ENCODE measurements around the gene TSTD1. TPM values are rescaled to one million over a fixed set of nuclear protein-coding genes. Genes with fewer than 3 reads are reported as not detected.

TSTD1 gene
- total RNA-seq, 2 experiments from 2014 or later = 26.0 to 42.8 TPM

DNA sequence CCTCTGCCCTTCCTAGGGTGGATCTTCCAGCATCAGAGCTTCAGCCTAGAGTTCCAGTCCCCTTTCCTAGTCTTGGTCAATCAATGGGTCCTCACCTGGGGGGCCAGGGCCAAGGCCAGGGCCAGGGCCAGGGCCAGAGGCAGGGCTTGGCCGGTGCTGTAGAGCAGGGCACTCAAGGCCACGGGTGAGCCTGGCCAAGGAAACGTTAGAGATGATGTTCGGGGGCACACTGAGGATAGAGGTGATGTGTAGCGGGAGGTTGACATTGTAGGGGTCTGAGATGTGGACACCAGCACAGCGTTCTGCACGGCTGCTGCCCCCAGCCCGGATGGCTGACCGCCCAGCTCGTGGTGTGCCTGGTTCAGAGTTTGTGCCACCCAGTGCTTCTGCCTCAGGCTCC, 12.5 kb upstream of the TSTD1 start:
- Mint-ChIP-seq H3K4me3 (no peak overlapping the region), H3K36me3 (ENCODE audit: low read depth) (peaks cover 71% of the 10 kb centered on the region), H3K4me1 (peaks cover 11% of the 10 kb centered on the region), H3K27me3 (no peaks in the 10 kb centered on the region), H3K9me3 (ENCODE audit: low read depth) (no peaks in the 10 kb centered on the region), H3K27ac (no peak overlapping the region)
- ChIA-PET POLR2A (no interaction called here), CTCF (interaction anchor here (0.9 to 1.4 kb wide), 3 partner anchors 9 to 63 kb away, joined by 3 to 4 read pairs (median 4); partner anchors contain the start of gene TSTD1)
- ATAC-seq (no peak), DNase-seq (no peak)
- intact Hi-C loops (cut with DNase I, micrococcal nuclease) = loop anchor here in 1 of 2 experiments (1.0 kb wide), 1 partner anchor 9 kb away; no protein-coding TSS in a partner anchor

DNA sequence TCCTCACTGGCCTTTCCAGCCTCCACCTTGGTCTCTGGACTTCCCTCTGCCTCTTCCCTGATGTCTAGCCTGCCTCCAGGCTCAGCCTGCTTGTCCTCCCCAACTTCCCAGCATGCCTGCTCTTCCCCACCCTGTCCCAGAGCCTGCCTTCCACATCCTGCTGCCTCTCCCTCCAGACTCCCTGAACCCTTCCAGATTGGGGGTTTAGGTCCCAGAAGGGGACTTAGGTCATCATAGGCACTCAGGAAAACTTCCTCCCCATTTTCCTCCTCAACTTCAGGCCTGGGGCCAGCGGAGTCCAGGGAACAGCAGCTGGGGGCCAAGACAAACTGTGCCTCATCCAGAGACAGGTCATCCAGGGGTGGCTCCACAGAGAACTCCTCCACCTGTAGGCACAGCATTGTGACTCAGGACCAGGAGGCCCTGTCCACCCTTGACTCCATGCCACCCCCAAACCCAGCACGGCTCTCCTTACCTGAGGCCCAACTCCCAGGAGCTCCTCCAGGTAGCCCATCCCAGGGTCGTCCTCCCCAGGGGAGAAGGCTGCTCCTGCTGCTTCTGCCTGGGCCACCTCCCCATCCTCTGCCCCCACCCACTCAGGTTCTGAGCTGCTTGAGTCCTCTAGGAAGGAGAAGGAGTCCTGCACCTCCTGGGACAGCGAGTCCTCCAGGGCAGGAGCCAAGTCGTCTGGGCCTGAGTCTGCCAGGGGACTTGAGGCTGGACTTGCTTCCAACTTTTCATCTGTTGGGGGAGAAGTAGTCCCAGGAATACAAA, 10.4 kb upstream of the TSTD1 start:
- intact Hi-C loops (cut with DNase I, micrococcal nuclease) = loop anchor here (5.0 kb wide), 2 partner anchors 103 to 348 kb away; partner anchors contain the start of gene UFC1 (in 1 of the 2)
- DNase-seq (no peak), ATAC-seq (no peak)
- Mint-ChIP-seq H3K36me3 (ENCODE audit: low read depth) (peaks cover 59% of the 10 kb centered on the region), H3K27ac (peak overlapping the region; percentile 13), H3K4me1 (peaks cover 14% of the 10 kb centered on the region), H3K27me3 (no peaks in the 10 kb centered on the region), H3K9me3 (ENCODE audit: low read depth) (no peaks in the 10 kb centered on the region), H3K4me3 (no peak overlapping the region)
- ChIA-PET CTCF (interaction anchor here (1.2 kb wide), 1 partner anchor 11 kb away, joined by 6 read pairs; no protein-coding TSS in a partner anchor), POLR2A (no interaction called here)

DNA sequence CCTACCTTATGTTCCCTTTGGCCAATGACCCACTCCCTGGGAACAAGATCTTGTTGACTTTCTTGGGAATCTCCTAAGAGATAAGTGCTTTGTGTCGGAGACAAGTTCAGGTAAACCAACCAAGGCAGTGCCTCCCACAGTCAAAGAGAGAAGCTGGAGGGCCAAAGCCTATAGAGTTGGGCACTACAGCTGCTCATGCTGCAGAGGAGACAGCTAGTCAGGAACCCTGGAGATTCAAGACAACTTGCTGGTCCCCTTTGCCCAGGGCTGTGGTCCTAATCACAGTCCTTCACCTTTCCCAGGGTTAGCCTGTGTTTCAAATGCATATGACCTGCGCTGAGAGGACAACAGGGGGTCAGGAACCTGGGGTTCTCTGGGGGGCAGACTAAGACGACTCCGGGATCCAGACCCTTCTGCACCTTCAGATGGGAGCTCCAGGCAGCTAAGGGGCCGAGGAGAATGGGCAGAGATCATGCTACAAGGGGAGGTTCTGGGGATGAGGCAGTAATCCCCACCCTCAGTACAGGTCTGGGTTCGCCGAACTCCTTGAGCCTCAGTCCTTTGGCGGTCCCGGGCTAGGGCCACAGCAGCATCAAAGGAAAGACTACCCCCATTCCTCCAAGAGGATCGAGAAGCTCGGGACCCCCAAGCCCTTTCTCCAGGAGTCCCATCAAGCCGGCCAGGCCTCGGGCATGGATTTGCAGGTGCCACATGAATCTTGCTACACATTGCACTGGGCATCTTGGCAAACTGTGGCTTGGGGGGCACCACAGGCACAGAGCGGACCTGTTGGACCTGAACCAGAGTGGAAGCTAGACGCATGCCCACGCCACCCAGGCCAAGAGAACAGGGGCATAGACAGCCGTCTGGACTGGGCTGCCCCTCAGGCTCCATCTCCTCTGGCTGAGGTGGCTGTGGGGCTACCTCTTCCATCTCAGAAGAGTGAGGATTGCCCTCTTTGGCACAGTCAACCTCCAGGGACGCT, 9.0 kb upstream of the TSTD1 start:
- no peak for DNase-seq
- Mint-ChIP-seq H3K36me3 (ENCODE audit: low read depth) (peaks cover 51% of the 10 kb centered on the region), H3K9me3 (ENCODE audit: low read depth) (no peaks in the 10 kb centered on the region), H3K4me3 (peak overlapping the region; percentile 81), H3K4me1 (peaks cover 23% of the 10 kb centered on the region), H3K27ac (peak overlapping the region; percentile 34), H3K27me3 (no peaks in the 10 kb centered on the region)
- CTCF ChIA-PET = interaction anchor here (0.6 to 4.1 kb wide), 7 partner anchors 24 to 211 kb away, joined by 3 to 26 read pairs (median 3); partner anchors contain the start of gene PPOX
- POLR2A ChIA-PET = interaction anchor here (0.6 to 1.4 kb wide), 5 partner anchors 9 to 50 kb away, joined by 3 to 5 read pairs (median 4); partner anchors contain the start of genes ARHGAP30, F11R and TSTD1
- no peak for ATAC-seq
- intact Hi-C loops (cut with DNase I, micrococcal nuclease) = loop anchor here (5.0 kb wide), 2 partner anchors 105 to 350 kb away; partner anchors contain the start of gene UFC1 (in 1 of the 2)

DNA sequence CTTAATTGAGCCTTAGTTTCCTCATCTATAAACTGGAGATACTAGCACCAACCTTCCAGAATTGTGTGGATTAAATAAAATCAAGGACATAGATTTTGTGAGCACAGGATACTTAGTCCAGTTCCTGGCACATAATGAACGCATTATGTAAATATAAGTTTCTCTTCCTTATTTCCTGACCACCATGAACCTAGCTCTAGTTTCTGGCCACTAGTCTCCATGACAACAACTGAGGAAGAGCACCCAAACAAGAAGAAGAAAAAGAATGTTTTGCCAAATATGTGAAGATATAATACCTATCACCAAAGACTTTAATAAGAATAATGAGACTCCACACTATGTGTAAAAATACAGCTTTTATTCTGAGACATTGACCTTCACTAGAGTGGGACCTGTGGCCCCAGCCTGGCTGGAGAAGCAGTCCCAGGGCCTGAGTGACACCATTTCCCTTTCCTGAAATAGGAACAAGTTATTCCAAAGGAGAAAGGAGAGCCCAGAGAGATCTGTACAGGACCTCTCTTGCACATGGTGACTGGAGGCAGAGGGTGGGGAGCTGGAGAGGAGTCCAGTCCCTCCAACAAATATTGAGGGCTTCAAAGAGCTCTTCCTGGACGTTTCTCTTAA, 8.0 kb upstream of the TSTD1 start:
- intact Hi-C loops (cut with DNase I, micrococcal nuclease) = loop anchor here (1.0 to 5.0 kb wide), 7 partner anchors 8 to 351 kb away; partner anchors contain the start of genes DEDD (in 1 of the 2), TSTD1 (in 1 of the 2), UFC1 (in 1 of the 2) and USP21 (in 1 of the 2)
- peaks cover 51% of the 10 kb centered on the region for H3K36me3 Mint-ChIP-seq (ENCODE audit: low read depth)

DNA sequence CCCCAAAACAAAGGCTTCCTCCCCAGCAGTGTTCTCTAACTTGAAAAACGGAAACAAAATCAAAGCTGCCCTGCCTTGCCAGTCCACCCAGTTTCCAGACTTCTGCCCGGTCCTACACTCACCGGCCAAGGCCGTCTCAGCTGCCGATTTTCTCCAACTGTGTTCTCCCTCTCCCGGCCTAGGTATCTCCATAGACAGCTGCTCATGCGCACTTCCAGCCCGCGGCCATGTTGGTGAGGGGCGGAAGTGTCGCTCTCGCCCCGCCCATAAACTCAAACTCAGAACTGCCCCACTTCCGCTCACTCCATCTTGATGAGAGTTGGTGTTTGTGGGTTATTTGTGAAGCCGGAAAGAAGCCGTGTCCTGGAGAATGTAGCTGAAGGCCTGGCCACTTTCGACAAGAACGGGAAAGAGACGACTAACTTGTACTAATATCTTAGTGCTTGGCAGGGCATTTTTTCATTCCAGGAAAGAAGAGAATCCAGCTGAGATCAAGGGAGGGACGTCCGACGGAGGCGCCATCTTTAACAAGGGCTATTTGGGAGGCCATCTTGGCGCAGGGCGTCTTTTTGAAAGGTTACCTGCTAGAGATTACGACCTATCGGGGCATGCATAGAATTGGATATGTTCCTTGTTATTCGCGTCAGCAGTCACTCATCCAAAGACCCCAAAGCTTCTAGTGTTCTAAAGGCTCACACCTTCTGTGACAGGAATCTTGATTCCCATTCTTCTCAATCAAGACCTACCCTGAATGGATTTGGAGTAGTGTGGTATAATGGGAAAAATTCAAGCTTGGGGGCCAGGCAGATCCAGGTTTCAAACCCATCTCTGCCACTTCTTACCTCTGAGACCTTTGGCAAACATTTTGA, 7.2 kb upstream of the TSTD1 start, which contains the start of gene USF1:
Gene USF1 (minus strand): TSS at position 242 of the 869 bp plus-strand sequence. CDS start 2,702 bp downstream, outside the sequence.
- peak within 1 kb of the TSS; percentile 99 for H3K27ac Mint-ChIP-seq
- peaks cover 32% of the 10 kb centered on the region for H3K4me1 Mint-ChIP-seq
- H3K4me3 Mint-ChIP-seq = peak within 1 kb of the TSS; percentile 81
- H3K36me3 Mint-ChIP-seq (ENCODE audit: low read depth) = peaks cover 55% of the 10 kb centered on the region
- DNase-seq = peak; percentile 96
- no peaks in the 10 kb centered on the region for H3K9me3 Mint-ChIP-seq (ENCODE audit: low read depth)
- H3K27me3 Mint-ChIP-seq = no peaks in the 10 kb centered on the region
- intact Hi-C loops (cut with DNase I, micrococcal nuclease) = loop anchor here (1.0 to 5.0 kb wide), 10 partner anchors 8 to 351 kb away; partner anchors contain the start of genes DEDD (in 1 of the 2), F11R (in 1 of the 2), NIT1 (in 1 of the 2) and PFDN2 (in 1 of the 2)
- ChIA-PET CTCF (interaction anchor here (0.6 to 4.1 kb wide), 23 partner anchors 9 to 947 kb away, joined by 3 to 26 read pairs (median 5); partner anchors contain the start of genes ARHGAP30, F11R, PPOX and TOMM40L), POLR2A (interaction anchor here (1.0 to 3.0 kb wide), 11 partner anchors 8 to 87 kb away, joined by 3 to 11 read pairs (median 5); partner anchors contain the start of genes ARHGAP30, DEDD and F11R)
- ATAC-seq = peak; percentile 86

More for the DNA sequence above, 8.0 kb upstream of the TSTD1 start:
- H3K27ac Mint-ChIP-seq = peak overlapping the region; percentile 99
- H3K4me1 Mint-ChIP-seq = peaks cover 29% of the 10 kb centered on the region
- ATAC-seq = no peak
- peak overlapping the region; percentile 81 for H3K4me3 Mint-ChIP-seq
- ChIA-PET CTCF (interaction anchor here (0.8 to 4.1 kb wide), 18 partner anchors 8 to 948 kb away, joined by 3 to 26 read pairs (median 6); partner anchors contain the start of genes F11R, PPOX and TOMM40L), POLR2A (interaction anchor here (0.6 to 3.0 kb wide), 9 partner anchors 8 to 86 kb away, joined by 3 to 11 read pairs (median 5); partner anchors contain the start of genes ARHGAP30, DEDD, F11R and TSTD1)
- DNase-seq = no peak
- no peaks in the 10 kb centered on the region for H3K27me3 Mint-ChIP-seq
- no peaks in the 10 kb centered on the region for H3K9me3 Mint-ChIP-seq (ENCODE audit: low read depth)

DNA sequence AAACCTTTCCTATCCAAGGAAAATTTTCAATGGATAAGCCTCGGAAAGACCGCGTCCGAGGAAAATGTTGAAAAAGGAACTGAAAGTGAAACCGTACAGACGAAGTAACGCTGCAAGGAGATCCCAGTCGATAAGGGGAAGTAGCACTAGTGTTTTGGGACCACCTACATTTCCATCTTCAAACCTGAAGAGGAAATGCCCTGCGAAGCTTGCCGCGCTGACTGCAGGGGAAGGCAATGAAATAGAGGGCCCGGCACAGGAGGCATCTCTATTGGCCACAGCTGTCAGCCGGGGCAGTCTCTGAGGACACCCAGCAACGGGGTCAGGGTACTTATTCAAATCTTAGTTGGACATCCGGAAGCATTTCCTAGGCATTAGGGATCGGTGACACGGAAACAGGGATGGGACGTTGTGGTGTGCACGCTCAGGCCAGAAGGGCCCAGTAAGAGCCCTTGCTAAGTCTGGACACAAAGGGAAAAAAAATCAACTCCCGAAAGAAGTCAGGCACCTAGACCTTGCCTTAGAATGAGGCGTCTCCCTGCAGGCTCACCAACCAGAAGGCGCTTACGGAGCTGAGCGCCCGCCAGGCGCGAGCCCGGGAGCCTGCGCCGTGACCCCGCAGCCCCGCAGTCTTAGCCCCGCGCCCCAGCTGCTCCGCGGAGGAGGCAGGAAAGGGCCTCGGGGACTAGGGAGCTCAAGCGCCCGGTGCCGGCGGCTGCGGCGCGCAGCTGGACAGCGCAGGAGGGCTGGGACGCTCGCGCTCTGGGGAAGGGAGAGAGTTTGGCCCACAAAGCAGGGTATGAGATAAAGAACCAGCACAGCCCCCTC, 6.4 kb upstream of the TSTD1 start:
- peak; percentile 45 for ATAC-seq
- ChIA-PET CTCF (interaction anchor here (0.6 to 4.1 kb wide), 23 partner anchors 10 to 448 kb away, joined by 3 to 26 read pairs (median 6); partner anchors contain the start of genes ARHGAP30, F11R, PPOX and TOMM40L), POLR2A (interaction anchor here (0.6 to 3.0 kb wide), 11 partner anchors 14 to 1122 kb away, joined by 3 to 11 read pairs (median 5); partner anchors contain the start of genes ARHGAP30, DEDD, F11R and KLHDC9)
- H3K36me3 Mint-ChIP-seq (ENCODE audit: low read depth) = peaks cover 58% of the 10 kb centered on the region
- H3K27me3 Mint-ChIP-seq = no peaks in the 10 kb centered on the region
- intact Hi-C loops (cut with DNase I, micrococcal nuclease) = loop anchor here (1.0 to 5.0 kb wide), 5 partner anchors 24 to 352 kb away; partner anchors contain the start of genes F11R (in 1 of the 2), NIT1 (in 1 of the 2), PFDN2 (in 1 of the 2) and UFC1 (in 1 of the 2)
- peak overlapping the region; percentile 99 for H3K27ac Mint-ChIP-seq
- peaks cover 32% of the 10 kb centered on the region for H3K4me1 Mint-ChIP-seq
- H3K4me3 Mint-ChIP-seq = peak overlapping the region; percentile 81
- no peaks in the 10 kb centered on the region for H3K9me3 Mint-ChIP-seq (ENCODE audit: low read depth)
- DNase-seq = peak; percentile 70

DNA sequence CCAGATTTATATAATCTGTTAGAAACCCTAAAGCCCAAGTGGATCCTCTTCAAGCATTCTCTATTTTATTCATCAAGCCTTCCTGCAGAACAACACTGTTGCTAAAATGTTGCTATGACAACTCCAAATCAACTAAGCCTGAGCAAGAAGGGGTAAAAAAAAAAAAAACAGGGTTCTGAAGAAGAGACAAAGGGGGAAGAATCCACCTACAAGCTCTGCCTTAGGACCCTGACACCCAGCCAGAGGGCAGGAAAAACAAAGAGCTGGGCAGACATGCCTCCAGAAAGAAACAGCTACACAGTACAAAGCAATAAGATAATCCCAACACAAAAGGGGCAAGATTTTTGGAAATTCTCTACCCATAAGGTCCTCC, 5.8 kb upstream of the TSTD1 start:
- H3K27ac Mint-ChIP-seq = peak overlapping the region; percentile 99
- no peaks in the 10 kb centered on the region for H3K27me3 Mint-ChIP-seq
- POLR2A ChIA-PET = interaction anchor here (0.6 to 3.0 kb wide), 6 partner anchors 24 to 1121 kb away, joined by 3 to 11 read pairs (median 6); partner anchors contain the start of genes ARHGAP30, F11R and KLHDC9
- peaks cover 59% of the 10 kb centered on the region for H3K36me3 Mint-ChIP-seq (ENCODE audit: low read depth)
- no peak for ATAC-seq
- intact Hi-C loops (cut with DNase I, micrococcal nuclease) = no loop called here
- H3K9me3 Mint-ChIP-seq (ENCODE audit: low read depth) = no peaks in the 10 kb centered on the region
- peaks cover 32% of the 10 kb centered on the region for H3K4me1 Mint-ChIP-seq
- no peak for DNase-seq
- CTCF ChIA-PET = interaction anchor here (0.7 to 4.1 kb wide), 11 partner anchors 11 to 447 kb away, joined by 3 to 26 read pairs (median 6); partner anchors contain the start of genes ARHGAP30 and PPOX
- H3K4me3 Mint-ChIP-seq = peak overlapping the region; percentile 81

DNA sequence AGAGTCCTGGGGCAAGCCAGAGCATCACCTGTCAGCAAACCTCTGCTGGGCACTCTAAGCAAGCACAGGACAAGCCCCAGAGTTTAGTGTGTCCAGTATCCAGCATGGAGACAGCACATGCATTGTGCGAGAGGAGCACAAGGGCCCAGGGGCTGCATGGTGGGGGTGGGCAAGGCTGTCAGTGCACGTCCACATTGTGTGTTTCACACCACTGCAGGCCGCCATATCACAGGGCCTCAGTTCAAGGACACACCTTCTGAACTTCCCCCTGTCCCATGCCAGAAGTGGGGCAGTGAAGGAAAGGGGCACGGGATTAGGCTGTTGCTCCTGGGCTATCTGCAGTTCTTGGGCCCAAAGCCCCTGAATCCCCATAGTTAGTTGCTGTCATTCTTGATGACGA, 782 bp upstream of the TSTD1 start:
- H3K4me3 Mint-ChIP-seq = peak overlapping the region; percentile 86
- H3K4me1 Mint-ChIP-seq = peaks cover 36% of the 10 kb centered on the region
- peaks cover 33% of the 10 kb centered on the region for H3K36me3 Mint-ChIP-seq (ENCODE audit: low read depth)
- intact Hi-C loops (cut with DNase I, micrococcal nuclease) = loop anchor here (2.0 to 5.0 kb wide), 3 partner anchors 33 to 93 kb away; partner anchors contain the start of gene DEDD (in 1 of the 2)
- ATAC-seq (no peak), DNase-seq (no peak)
- no peaks in the 10 kb centered on the region for H3K27me3 Mint-ChIP-seq
- no peaks in the 10 kb centered on the region for H3K9me3 Mint-ChIP-seq (ENCODE audit: low read depth)
- H3K27ac Mint-ChIP-seq = peak overlapping the region; percentile 78
- POLR2A ChIA-PET = interaction anchor here (1.2 kb wide), 1 partner anchor 21 kb away, joined by 3 read pairs; no protein-coding TSS in a partner anchor
- CTCF ChIA-PET = interaction anchor here (0.6 to 5.1 kb wide), 13 partner anchors 7 to 205 kb away, joined by 3 to 40 read pairs (median 4); partner anchors contain the start of genes F11R and KLHDC9
